GM21529 (cell line): Measurements from ENCODE around the gene NFATC2.

Source experiments
- ATAC-seq: cut with Tn5 transposase; IDR thresholded peaks from one replicate; pipeline ENCODE4 v1.9.1; 2021; ENCODE audit not compliant: unreplicated experiment

Gene NFATC2

GRCh38 chr20:51382111-51382985 is 160.2 kb downstream of the NFATC2 start:
- ATAC-seq, result no peak

GRCh38 chr20:51381557-51381956 is 161.0 kb downstream of the NFATC2 start:
- ATAC-seq, result no peak

GRCh38 chr20:51380401-51381385 is 161.8 kb downstream of the NFATC2 start:
- no peak for ATAC-seq

- ATAC-seq, result no peak
These were observed 162.7 kb downstream of the NFATC2 start for GRCh38 chr20:51379601-51380341.

GRCh38 chr20:51378171-51378928 is 164.2 kb downstream of the NFATC2 start:
- ATAC-seq, result no peak

GRCh38 chr20:51377132-51377531 is 165.4 kb downstream of the NFATC2 start:
- no peak for ATAC-seq

- no peak for ATAC-seq
These were observed 166.4 kb downstream of the NFATC2 start for GRCh38 chr20:51376111-51376510.

- ATAC-seq, result no peak
These were observed 167.0 kb downstream of the NFATC2 start for GRCh38 chr20:51375561-51375960.

GRCh38 chr20:51374961-51375360 is 167.6 kb downstream of the NFATC2 start:
- ATAC-seq, result no peak

- no peak for ATAC-seq
These were observed 168.1 kb downstream of the NFATC2 start for GRCh38 chr20:51374456-51374830.

GRCh38 chr20:51373713-51374455 is 168.6 kb downstream of the NFATC2 start:
- ATAC-seq, result no peak

GRCh38 chr20:51372966-51373365 is 169.6 kb downstream of the NFATC2 start:
- no peak for ATAC-seq

GRCh38 chr20:51372176-51372803 is 170.2 kb downstream of the NFATC2 start:
- ATAC-seq, result no peak

GRCh38 chr20:51371720-51372119 is 170.8 kb downstream of the NFATC2 start:
- no peak for ATAC-seq

GRCh38 chr20:51369503-51369902 is 173.0 kb downstream of the NFATC2 start:
- ATAC-seq, result no peak

GRCh38 chr20:51368461-51369211 is 173.9 kb downstream of the NFATC2 start:
- no peak for ATAC-seq

- no peak for ATAC-seq
These were observed 176.2 kb downstream of the NFATC2 start for GRCh38 chr20:51366155-51366886.

- no peak for ATAC-seq
These were observed 176.8 kb downstream of the NFATC2 start for GRCh38 chr20:51365670-51366069.
